Testis (tissue), 2 donors: ENCODE results near the gene FILIP1L.

ENCODE experiments used
- CTCF ChIP-seq, 3 experiments: fragments of 450-650 bp in 2 of 3; fragments of 200-600 bp in 1 of 3; sonication (generic) in 1 of 3; IDR thresholded peaks; one replicate each; pipeline ENCODE4 v1.5.1; 2016 to 2019; ENCODE audit warnings: antibody characterized with exemption in 3 of 3, mild to moderate bottlenecking in 2 of 3, moderate library complexity in 1 of 3
- POLR2A ChIP-seq: fragments of 450-650 bp; IDR thresholded peaks from one replicate; pipeline ENCODE4 v1.6.1; 2017; ENCODE audit warnings: antibody characterized with exemption, mild to moderate bottlenecking, moderate library complexity

DNA sequence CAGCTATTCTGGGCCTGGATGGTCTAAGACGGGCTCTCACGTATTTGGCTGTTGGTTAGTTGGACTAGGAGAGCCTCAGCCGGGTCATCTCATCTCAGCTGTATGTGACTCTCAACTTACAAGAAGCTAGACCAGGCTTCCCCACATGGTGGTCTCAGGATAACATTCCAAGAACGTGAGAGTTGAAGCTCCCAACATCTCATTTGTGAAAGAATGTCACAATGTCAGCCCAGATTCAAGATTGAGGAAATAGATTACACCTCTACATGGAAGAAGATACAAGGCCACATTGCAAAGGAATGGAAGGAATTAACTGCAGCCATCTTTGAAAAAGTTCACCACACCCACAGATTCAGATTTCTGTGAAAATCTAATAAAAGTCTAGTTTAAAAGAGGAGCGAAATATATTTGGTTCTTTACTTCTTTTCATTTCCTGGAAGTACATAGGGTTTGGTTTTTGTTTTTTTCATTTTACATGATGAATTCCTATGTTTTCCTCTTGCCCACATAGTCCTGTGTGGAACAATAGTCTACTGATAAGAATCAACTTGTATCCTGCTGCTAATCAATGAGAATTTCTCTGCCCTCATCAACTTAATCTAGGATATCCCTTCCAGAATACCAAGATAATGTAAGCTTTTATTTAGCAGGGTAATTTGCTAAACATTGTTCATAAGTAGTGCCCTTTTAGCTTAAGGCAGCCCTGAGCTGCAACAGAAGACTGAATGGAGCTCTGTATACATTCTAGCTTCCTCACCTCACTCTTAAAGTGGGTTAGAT is 180.1 kb downstream of the FILIP1L start:
- TF ChIP-seq POLR2A (no peak), CTCF (IDR thresholded peaks at IDR 0.05) (no peak)
